Muscle of arm (tissue), 12 donors: ENCODE data around the gene ABHD3. TPM values are rescaled to one million over a fixed set of nuclear protein-coding genes. Genes with fewer than 3 reads are reported as not detected.
"Not testable (repeated sequence)": the region's sequence is repeated elsewhere in the genome, so short reads cannot be mapped to it uniquely, and the experiment has no call there.

Experiments
- DNase-seq: peaks from one replicate; pipeline ENCODE4 v3.0.0-alpha.2; 2013
- polyA plus RNA-seq, 12 donors: library from polyadenylated mRNA; unstranded; fragments of 120-200 nt; gene quantifications; one replicate each; pipeline ENCODE4 v1.2.1, GENCODE V29; 2013; ENCODE audit not compliant: insufficient read length in 12 of 12

Gene ABHD3
- polyA plus RNA-seq, 12 donors = 7.8 to 25.2 (median 13.7) TPM; not detected in 1

DNA sequence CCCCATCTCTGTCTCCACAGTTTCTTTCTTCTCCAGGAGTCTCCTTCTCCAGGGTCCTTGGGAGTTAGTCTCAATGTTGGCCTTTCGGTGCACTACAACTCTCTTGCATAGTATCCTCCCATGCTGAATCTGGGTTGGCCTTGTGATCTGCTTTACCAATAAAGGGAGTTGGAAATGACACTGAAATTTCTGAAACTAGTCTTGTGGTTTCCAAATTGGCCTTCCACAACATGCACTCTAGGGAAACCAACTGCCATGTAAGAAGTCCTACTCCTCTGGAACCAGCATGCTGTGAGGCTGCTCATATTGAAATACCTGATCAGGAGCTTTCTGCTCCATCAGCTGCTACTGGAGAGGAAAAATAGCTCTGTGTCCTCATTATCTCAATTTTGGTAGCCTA, 9.9 kb upstream of the ABHD3 start:
- no peak for DNase-seq

DNA sequence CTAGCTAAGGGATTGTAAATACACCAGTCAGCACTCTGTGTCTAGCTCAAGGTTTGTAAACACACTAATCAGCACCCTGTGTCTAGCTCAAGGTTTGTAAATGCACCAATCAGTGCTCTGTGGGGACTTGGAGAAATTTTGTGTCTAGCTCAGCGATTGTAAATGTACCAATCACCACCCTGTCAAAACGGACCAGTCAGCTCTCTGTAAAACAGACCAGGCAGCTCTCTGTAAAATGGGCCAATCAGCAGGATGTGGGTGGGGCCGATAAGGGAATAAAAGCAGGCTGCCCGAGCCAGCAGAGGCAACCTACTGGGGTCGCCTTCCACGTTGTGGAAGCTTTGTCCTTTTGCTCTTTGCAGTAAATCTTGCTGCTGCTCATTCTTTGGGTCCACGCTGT, 2.6 kb upstream of the ABHD3 start:
- not testable (repeated sequence) for DNase-seq

GRCh38 chr18:21706386-21706865, 1.9 kb upstream of the ABHD3 start:
- no peak for DNase-seq

DNA sequence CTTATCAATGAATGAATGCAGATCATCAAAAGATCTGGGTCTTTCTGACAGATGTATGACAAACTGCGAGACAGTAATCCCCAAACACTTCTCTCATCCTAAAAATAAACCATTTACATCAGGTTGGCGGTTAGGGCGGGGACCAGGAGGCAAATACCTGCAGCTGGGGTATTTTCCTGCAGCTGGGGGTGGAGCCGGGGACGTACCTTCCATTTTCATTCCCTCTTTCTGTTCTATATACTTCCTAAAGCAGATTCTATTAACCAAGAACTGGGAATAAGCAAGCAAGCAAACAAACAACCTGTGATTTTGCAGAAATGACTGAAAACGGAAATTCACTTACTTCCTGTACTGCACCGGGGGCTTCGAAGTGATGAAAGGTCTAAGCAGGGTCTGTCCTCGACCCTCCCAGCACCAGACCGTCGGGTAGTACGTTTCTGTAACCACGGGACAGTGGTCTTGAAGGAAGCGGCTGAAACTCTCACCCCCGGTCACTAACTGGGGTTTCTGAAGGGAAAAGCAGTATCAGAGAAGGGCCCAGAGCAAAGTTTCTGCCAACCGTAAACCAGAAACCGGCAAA, 1.2 kb downstream of the ABHD3 start:
- DNase-seq = peak; percentile 51

GRCh38 chr18:21702602-21703001, 2.0 kb downstream of the ABHD3 start:
- DNase-seq = no peak

GRCh38 chr18:21701621-21702020, 3.0 kb downstream of the ABHD3 start:
- no peak for DNase-seq

- DNase-seq = no peak
These were observed 4.0 kb downstream of the ABHD3 start for GRCh38 chr18:21700528-21701075.

DNA sequence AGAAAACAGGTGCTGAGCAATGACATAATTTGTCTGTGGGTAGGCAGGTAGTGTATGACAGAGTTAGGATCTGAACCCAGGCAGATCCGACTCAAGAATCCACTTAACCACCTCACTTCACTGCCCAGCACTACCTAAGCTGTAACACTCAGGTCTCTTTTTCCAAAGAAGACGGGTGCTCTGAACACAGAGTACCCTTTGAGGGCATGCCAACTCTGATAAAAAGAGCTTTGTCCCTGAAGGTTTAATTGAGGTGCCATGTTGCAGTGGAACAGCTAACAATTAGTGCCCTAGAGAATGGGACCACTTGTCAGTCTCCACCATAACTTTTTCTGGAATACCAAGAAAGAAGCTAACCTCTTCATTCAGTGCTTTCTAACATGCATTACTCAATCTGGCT, 11.3 kb downstream of the ABHD3 start:
- DNase-seq = no peak

DNA sequence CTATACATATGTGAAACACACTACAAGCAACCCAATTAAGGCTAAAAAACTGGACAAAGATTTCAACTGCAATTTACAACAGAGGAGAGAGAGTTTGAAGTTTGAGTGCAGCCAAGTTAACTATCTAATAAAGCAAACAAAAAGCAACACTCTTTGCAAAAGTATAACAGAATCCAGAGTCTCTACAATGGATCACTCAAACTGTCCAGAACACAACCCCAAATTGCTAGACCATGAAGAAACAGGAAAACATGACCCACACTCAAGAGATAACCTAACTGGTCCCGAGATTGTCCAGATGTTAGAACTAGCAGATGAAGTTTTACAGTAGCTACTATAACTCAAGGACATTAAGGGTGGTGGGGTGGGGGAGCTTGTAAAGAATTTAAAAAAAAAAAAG, 14.8 kb downstream of the ABHD3 start:
- DNase-seq = no peak

GRCh38 chr18:21686282-21687105, 18.1 kb downstream of the ABHD3 start:
- DNase-seq = no peak

- not testable (repeated sequence) for DNase-seq
These were observed 19.0 kb downstream of the ABHD3 start for GRCh38 chr18:21685556-21685981.

- no peak for DNase-seq
These were observed 19.8 kb downstream of the ABHD3 start for GRCh38 chr18:21684731-21685130.

DNA sequence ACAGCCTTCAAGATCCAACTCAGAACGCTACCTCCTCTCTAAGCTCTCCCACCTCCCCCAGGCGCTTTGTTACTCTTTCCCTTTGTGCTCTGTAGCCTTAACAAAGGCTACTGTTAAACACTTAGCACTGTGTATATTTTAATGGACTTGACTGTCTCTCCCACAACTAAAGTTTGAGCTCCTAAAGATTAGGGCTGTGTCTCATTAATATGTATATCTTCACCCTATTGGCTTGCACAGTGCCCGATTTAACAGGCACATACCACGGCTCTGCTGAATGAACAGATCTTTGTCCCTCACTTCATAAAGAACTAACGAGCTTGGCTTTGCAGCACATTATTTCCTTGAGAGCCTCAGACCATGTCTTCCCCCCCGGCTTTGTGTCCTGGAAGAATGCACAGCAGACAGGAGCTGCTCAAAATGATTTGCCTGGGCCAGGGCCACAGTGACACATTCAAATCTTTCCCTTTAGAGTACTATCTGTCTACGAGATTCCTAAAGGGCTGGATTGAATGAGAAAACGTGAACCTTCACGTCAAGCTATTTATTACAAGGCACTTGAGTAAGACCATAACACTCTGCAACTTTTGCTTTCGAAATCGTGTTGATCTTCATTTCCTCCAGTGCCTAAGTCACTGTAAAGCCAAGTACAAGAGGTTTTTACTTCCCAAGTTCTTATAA, 22.1 kb downstream of the ABHD3 start:
- peak; percentile 56 for DNase-seq

- DNase-seq = no peak
These were observed 24.4 kb downstream of the ABHD3 start for GRCh38 chr18:21680161-21680560.

DNA sequence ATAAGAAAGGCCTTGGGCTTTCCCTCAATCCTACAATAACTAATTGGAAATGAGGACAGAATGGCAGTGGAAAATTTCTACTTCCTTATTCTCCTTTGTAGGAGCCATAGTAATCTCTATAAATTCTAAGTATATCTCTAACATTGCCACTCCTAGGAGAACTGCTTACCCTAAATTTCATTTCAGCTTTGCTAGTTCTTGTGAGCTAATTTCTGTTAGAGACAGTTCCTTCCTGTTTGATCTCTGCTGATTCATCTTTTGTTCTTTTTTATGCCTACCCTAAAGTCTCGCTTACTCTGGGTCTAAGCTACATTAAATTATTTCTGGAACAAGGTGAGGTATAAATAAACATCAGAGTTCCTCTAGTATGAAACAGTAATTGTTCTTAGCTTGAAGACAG, 25.7 kb downstream of the ABHD3 start:
- no peak for DNase-seq

DNA sequence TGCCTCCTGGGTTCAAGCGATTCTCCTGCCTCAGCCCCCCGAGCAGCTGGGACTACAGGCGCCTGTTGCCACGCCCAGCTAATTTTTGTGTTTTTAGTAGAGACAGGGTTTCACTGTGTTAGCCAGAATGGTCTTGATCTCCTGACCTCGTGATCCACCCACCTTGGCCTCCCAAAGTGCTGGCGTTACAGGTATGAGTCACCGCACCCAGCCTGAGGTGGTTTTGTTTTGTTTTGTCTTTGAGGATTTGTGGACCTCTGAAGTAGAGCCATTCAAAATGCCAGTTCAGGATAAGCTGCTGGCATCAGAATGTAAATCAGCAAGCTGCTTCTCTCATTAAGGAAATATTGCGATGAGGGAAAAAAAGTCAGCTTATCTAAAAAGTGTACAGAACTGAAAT, 29.2 kb downstream of the ABHD3 start:
- not testable (repeated sequence) for DNase-seq

GRCh38 chr18:21672521-21673267, 31.9 kb downstream of the ABHD3 start:
- DNase-seq = no peak

GRCh38 chr18:21669736-21670285, 34.8 kb downstream of the ABHD3 start:
- DNase-seq = no peak

DNA sequence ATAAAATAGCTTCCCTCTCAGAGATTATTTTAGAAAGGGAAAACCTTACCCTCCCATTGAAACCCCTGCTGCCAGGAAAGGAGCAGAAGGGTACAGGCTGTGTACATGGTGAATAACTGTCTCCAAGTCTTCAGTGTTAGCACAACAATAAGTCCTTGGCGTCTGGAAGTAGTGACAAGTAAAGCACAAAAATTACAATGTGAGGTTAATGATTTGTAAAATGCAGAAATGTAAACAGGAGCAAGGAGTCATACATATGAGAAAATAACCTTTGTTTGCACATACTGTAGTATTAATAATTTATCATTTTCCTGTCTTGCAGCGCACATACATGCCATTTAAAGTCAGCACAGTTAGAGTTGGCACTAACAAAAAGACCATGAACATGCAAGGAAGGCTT, 40.5 kb downstream of the ABHD3 start:
- DNase-seq = no peak

DNA sequence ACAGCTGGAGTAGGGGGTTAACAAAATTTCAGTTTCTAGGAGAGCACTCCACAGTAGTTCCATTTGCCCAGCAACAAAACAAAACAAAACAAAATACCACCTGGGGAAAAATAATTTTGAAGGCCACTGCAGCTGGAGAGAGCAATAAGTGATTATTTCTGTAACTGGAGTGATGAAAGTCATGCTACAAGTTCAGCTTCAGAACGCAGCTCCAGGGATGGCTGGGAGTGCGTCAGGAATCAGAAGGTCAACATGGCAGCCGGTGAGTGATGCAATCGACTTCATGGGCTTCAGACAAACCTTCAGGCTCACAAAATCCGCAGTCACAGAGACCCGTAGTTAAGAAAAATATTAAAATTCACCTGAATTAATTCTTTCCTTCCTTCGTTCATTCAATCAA, 41.0 kb downstream of the ABHD3 start:
- peak; percentile 59 for DNase-seq

- DNase-seq = no peak
These were observed 42.0 kb downstream of the ABHD3 start for GRCh38 chr18:21662581-21662980.
